PC-3 (cell line): ENCODE measurements around the gene XIRP1. TPM values are rescaled to one million over a fixed set of nuclear protein-coding genes. Genes with fewer than 3 reads are reported as not detected.

Experiments
- ATAC-seq: fragments of 200-7000 bp; cut with Tn5 transposase; 2 replicates; pipeline ENCODE4 v1.9.1; 2020; ENCODE audit warnings: mild to moderate bottlenecking, moderate library complexity
- BruUV-seq: library from RNA; stranded (reverse); fragments of 400-500 nt; replicated peaks from 2 replicates; lab custom pipeline; 2021; lab: Mats Ljungman, UMichigan
- CTCF ChIA-PET: fragments of 300-600 bp; sonication (Branson Sonifier 250); formaldehyde crosslinking; loops from one replicate; lab custom pipeline; 2022; ENCODE audit warnings: antibody characterized with exemption; lab: Charles Lee
- POLR2A ChIA-PET: fragments of 300-600 bp; sonication (Branson Sonifier 250); formaldehyde crosslinking; loops from one replicate; lab custom pipeline; 2022; ENCODE audit warnings: antibody characterized with exemption; ENCODE audit not compliant: unreplicated experiment; lab: Charles Lee
- DNase-seq: peaks from one replicate; pipeline ENCODE4 v3.0.0-alpha.2; 2015
- H2AFZ ChIP-seq: fragments of 300-600 bp; sonication (generic); 2 replicates; pipeline ENCODE4 v1.6.0; 2016; ENCODE audit warnings: antibody characterized with exemption, low read length
- H3F3A ChIP-seq: fragments of 300-600 bp; sonication (generic); one replicate; pipeline ENCODE4 v1.6.0; 2017; ENCODE audit warnings: antibody characterized with exemption, low read length, control low read depth, mild to moderate bottlenecking; ENCODE audit not compliant: unreplicated experiment
- H3K27ac ChIP-seq: fragments of 300-600 bp; sonication (generic); 2 replicates; pipeline ENCODE4 v1.5.1; 2016; ENCODE audit warnings: mild to moderate bottlenecking, low read length
- H3K27me3 ChIP-seq: fragments of 300-600 bp; sonication (generic); 2 replicates; pipeline ENCODE4 v1.6.1; 2016; ENCODE audit warnings: low read length, mixed read lengths
- H3K36me3 ChIP-seq: fragments of 300-600 bp; sonication (generic); 2 replicates; pipeline ENCODE4 v1.6.1; 2016; ENCODE audit warnings: low read depth, mixed run types, low read length, mixed read lengths
- H3K4me1 ChIP-seq: fragments of 300-600 bp; sonication (generic); 2 replicates; pipeline ENCODE4 v1.5.1; 2016; ENCODE audit warnings: low read length; ENCODE audit not compliant: insufficient read depth
- H3K4me2 ChIP-seq: fragments of 300-600 bp; sonication (generic); 2 replicates; pipeline ENCODE4 v1.6.0; 2016; ENCODE audit warnings: low read length
- H3K4me3 ChIP-seq: fragments of 300-600 bp; sonication (generic); 2 replicates; pipeline ENCODE4 v1.5.1; 2016; ENCODE audit warnings: mild to moderate bottlenecking, low read length, mixed read lengths
- H3K79me2 ChIP-seq: fragments of 300-600 bp; sonication (generic); 2 replicates; pipeline ENCODE4 v1.6.1; 2017; ENCODE audit warnings: low read length, mixed read lengths
- H3K9ac ChIP-seq: fragments of 300-600 bp; sonication (generic); 2 replicates; pipeline ENCODE4 v1.6.0; 2016; ENCODE audit warnings: mild to moderate bottlenecking, low read length
- H3K9me2 ChIP-seq: fragments of 300-600 bp; sonication (generic); replicated peaks from 2 replicates; pipeline ENCODE4 v1.6.1; 2016; ENCODE audit warnings: mixed run types, low read length, mixed read lengths
- H3K9me3 ChIP-seq: fragments of 300-600 bp; sonication (generic); 2 replicates; pipeline ENCODE4 v1.6.1; 2016; ENCODE audit warnings: low read length, mixed read lengths
- H4K20me1 ChIP-seq: fragments of 300-600 bp; sonication (generic); 2 replicates; pipeline ENCODE4 v1.6.1; 2016; ENCODE audit warnings: low read length, mixed read lengths
- EZH2 ChIP-seq: fragments of 300-600 bp; sonication (generic); IDR thresholded peaks from one replicate; pipeline ENCODE4 v1.6.1; 2017; ENCODE audit warnings: antibody characterized with exemption, mild to moderate bottlenecking, low read length; ENCODE audit not compliant: unreplicated experiment
- EZH2phosphoT487 ChIP-seq: fragments of 300-600 bp; sonication (generic); IDR thresholded peaks from 2 replicates; pipeline ENCODE4 v1.6.1; 2018; ENCODE audit warnings: mild to moderate bottlenecking, antibody characterized with exemption, low read length, borderline replicate concordance
- intact Hi-C: fragments of 100-400 bp; cut with micrococcal nuclease; formaldehyde crosslinking; loops from 2 replicates; pipeline ENCODE4 v1.9.0; 2023
- total RNA-seq: library from RNA; depleted of rRNA; stranded (reverse); fragments of >200 nt; gene quantifications from 2 replicates; pipeline ENCODE4 v1.2.3, GENCODE V29; 2014
- TF ChIP-seq, protein P1 (sequence below): fragments of 300-600 bp; sonication (generic); conservative IDR thresholded peaks from 2 replicates; pipeline ENCODE4 v1.5.1; 2017; ENCODE audit warnings: antibody characterized with exemption, low read depth, mild to moderate bottlenecking, low read length

XIRP1 gene
- total RNA-seq, 1 experiment from 2014 or later = not detected

DNA sequence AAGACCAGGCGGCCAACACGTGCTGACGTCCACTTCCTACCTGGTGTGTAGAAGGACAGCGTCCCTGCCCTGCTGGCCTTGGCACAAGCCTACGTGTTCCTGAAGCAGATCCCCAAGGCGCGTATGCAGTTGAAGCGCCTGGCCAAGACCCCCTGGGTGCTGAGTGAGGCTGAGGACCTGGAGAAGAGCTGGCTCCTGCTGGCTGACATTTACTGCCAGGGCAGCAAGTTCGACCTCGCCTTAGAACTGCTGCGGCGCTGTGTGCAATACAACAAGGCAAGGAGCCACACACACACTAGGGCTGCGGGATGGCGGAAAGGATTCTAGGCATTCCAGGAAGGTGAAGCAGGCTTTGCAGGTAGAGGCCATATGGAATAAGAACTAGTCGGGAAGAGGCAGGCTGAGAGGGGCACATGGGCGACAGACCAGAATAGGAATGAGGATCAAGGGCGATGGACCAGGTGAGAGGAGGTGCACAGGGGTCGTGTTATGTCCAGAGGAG lies 54.9 kb downstream of the XIRP1 start:
- DNase-seq = no peak
- no peak for ATAC-seq
- no peak overlapping the region for H3K4me3 ChIP-seq
- no peak overlapping the region for H3K27ac ChIP-seq
- no peaks in the 10 kb centered on the region for H3K9me2 ChIP-seq
- peaks cover 36% of the 10 kb centered on the region for H3K4me1 ChIP-seq
- no peak overlapping the region for H3K9ac ChIP-seq
- TF ChIP-seq, protein P1, sequence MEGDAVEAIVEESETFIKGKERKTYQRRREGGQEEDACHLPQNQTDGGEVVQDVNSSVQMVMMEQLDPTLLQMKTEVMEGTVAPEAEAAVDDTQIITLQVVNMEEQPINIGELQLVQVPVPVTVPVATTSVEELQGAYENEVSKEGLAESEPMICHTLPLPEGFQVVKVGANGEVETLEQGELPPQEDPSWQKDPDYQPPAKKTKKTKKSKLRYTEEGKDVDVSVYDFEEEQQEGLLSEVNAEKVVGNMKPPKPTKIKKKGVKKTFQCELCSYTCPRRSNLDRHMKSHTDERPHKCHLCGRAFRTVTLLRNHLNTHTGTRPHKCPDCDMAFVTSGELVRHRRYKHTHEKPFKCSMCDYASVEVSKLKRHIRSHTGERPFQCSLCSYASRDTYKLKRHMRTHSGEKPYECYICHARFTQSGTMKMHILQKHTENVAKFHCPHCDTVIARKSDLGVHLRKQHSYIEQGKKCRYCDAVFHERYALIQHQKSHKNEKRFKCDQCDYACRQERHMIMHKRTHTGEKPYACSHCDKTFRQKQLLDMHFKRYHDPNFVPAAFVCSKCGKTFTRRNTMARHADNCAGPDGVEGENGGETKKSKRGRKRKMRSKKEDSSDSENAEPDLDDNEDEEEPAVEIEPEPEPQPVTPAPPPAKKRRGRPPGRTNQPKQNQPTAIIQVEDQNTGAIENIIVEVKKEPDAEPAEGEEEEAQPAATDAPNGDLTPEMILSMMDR = no peak
- TF ChIP-seq EZH2 (no peak), EZH2phosphoT487 (no peak)
- no peaks in the 10 kb centered on the region for H3K9me3 ChIP-seq
- BruUV-seq = no TSS peak
- H3F3A ChIP-seq = no peaks in the 10 kb centered on the region
- H3K79me2 ChIP-seq = peaks cover 11% of the 10 kb centered on the region
- H3K27me3 ChIP-seq = no peaks in the 10 kb centered on the region
- H2AFZ ChIP-seq = no peak overlapping the region
- ChIA-PET CTCF (no interaction called here), POLR2A (no interaction called here)
- H3K4me2 ChIP-seq = no peak overlapping the region
- peaks cover 11% of the 10 kb centered on the region for H3K36me3 ChIP-seq
- H4K20me1 ChIP-seq = peaks cover 19% of the 10 kb centered on the region
- intact Hi-C loops = no loop called here

DNA sequence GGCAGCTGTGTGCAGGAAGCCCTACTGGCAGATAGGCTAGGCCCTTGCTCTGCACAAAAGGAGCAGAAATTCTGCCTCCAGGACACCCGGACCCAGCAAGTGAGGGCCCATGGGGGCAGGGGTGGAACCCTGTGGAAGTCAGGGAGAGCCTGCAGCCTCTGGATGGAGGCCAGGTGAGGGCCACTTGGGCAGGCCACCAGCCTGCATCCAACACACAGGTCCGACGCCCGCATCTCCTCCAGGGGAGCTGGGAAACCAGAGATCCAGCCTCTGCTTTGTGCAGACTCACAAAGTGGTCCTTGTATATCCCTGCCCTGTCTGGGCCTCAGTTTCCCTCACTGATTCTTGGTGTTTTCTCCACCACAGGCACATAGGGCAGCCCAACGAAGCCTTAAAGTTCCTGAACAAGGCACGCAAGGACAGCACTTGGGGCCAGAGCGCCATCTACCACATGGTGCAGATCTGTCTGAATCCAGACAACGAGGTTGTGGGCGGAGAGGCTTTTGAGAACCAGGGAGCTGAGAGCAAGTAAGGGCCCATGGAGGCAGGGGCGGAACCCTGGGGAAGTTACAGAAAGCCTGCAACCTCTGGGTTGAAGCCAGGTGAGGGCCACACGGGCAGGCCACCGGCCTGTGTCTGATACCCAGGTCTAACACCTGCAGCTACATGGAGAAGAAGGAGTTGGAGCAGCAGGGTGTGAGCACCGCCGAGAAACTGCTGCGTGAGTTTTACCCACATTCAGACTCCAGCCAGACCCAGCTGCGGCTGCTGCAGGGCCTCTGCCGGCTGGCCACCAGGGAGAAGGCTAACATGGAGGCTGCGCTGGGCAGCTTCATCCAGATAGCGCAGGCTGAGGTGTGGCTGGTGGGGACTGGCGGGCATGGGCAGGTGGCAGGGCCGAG lies 55.6 kb downstream of the XIRP1 start:
- no TSS peak for BruUV-seq
- H3K4me1 ChIP-seq = peaks cover 35% of the 10 kb centered on the region
- no peak for ATAC-seq
- no peak for TF ChIP-seq EZH2phosphoT487
- TF ChIP-seq, protein P1 = no peak
- no peak for TF ChIP-seq EZH2
- H3K4me2 ChIP-seq = no peak overlapping the region
- no peaks in the 10 kb centered on the region for H3K9me3 ChIP-seq
- CTCF ChIA-PET = no interaction called here
- no peak overlapping the region for H3K27ac ChIP-seq
- DNase-seq = no peak
- H3K36me3 ChIP-seq = peaks cover 5% of the 10 kb centered on the region; the same call in 1 of the 2 replicates
- H3K27me3 ChIP-seq = no peaks in the 10 kb centered on the region
- H2AFZ ChIP-seq = no peak overlapping the region
- H3K79me2 ChIP-seq = 0 out of 2 replicates have a peak, but pooled peaks cover 7% of the 10 kb centered on the region
- no peak overlapping the region for H3K9ac ChIP-seq
- H3K9me2 ChIP-seq = no peaks in the 10 kb centered on the region
- no peak overlapping the region for H3K4me3 ChIP-seq
- H3F3A ChIP-seq = no peaks in the 10 kb centered on the region
- intact Hi-C loops = no loop called here
- peaks cover 12% of the 10 kb centered on the region for H4K20me1 ChIP-seq
- POLR2A ChIA-PET = no interaction called here
